ENCODE results near the gene NDUFS6. TPM values are rescaled to one million over a fixed set of nuclear protein-coding genes. Genes with fewer than 3 reads are reported as not detected.

The NDUFS6 gene
- total and polyA plus RNA-seq, 7 experiments from 2014 or later: 14.2 to 61.7 (median 17.5) TPM

- ChIA-PET POLR2A (no interaction called here), CTCF (no interaction called here)
- H3K4me3 Mint-ChIP-seq: no peak overlapping the region
- ATAC-seq: no peak
- peaks cover 0 to 7% (median 0%) of the 10 kb centered on the region in 5 donors for H3K36me3 Mint-ChIP-seq
- H3K9me3 ChIP-seq (ENCODE audit: control insufficient read depth in 2 of 3, low read length in 3 of 3): peaks cover 0 to 6% (median 0%) of the 10 kb centered on the region in 3 experiments
- intact Hi-C loops (cut with micrococcal nuclease): no loop called here
- H3K27ac Mint-ChIP-seq: no peak overlapping the region
- H3K4me3 ChIP-seq (ENCODE audit: low read length): no peak overlapping the region
- DNase-seq: peak in 2 of 9 donors; percentile 5 to 16
- H3K27me3 Mint-ChIP-seq: peaks cover 6 to 31% (median 17%) of the 10 kb centered on the region in 5 donors
- H3K9me3 Mint-ChIP-seq: peaks cover 0 to 18% (median 7%) of the 10 kb centered on the region in 11 donors
- H3K27me3 ChIP-seq (ENCODE audit: control insufficient read depth in 2 of 2, insufficient read depth in 2 of 2, low read length in 2 of 2): no peaks in the 10 kb centered on the region
- H3K4me1 Mint-ChIP-seq: peaks cover 0 to 2% (median 0%) of the 10 kb centered on the region in 7 donors
- no peaks in the 10 kb centered on the region for H3K36me3 ChIP-seq (ENCODE audit: control insufficient read depth in 2 of 3, insufficient read depth in 3 of 3, low read length in 3 of 3)
- H3K4me1 ChIP-seq (ENCODE audit: control insufficient read depth in 2 of 2, insufficient read depth in 2 of 2, low read length in 2 of 2): no peaks in the 10 kb centered on the region
- no peak overlapping the region for H3K27ac ChIP-seq (ENCODE audit: low read depth, low read length)
These were observed 40.4 kb upstream of the NDUFS6 start for GRCh38 chr5:1760656-1761452.

- CTCF ChIA-PET: no interaction called here
- peaks cover 0 to 18% (median 7%) of the 10 kb centered on the region in 11 donors for H3K9me3 Mint-ChIP-seq
- no peaks in the 10 kb centered on the region for H3K36me3 ChIP-seq (ENCODE audit: control insufficient read depth in 2 of 3, insufficient read depth in 3 of 3, low read length in 3 of 3)
- POLR2A ChIA-PET: no interaction called here
- H3K9me3 ChIP-seq (ENCODE audit: control insufficient read depth in 2 of 3, low read length in 3 of 3): peaks cover 0 to 6% (median 0%) of the 10 kb centered on the region in 3 experiments
- no peak overlapping the region for H3K27ac ChIP-seq (ENCODE audit: low read depth, low read length)
- peaks cover 0 to 4% (median 0%) of the 10 kb centered on the region in 7 donors for H3K4me1 Mint-ChIP-seq
- H3K27ac Mint-ChIP-seq: no peak overlapping the region
- DNase-seq (peak in 1 of 9 donors; percentile 7), ATAC-seq (no peak)
- intact Hi-C loops (cut with micrococcal nuclease): no loop called here
- no peaks in the 10 kb centered on the region for H3K27me3 ChIP-seq (ENCODE audit: control insufficient read depth in 2 of 2, insufficient read depth in 2 of 2, low read length in 2 of 2)
- H3K4me3 ChIP-seq (ENCODE audit: low read length): no peak overlapping the region
- H3K4me3 Mint-ChIP-seq: no peak overlapping the region
- H3K27me3 Mint-ChIP-seq: peaks cover 6 to 31% (median 17%) of the 10 kb centered on the region in 5 donors
- H3K36me3 Mint-ChIP-seq: peaks cover 0 to 7% (median 0%) of the 10 kb centered on the region in 5 donors
- H3K4me1 ChIP-seq (ENCODE audit: control insufficient read depth in 2 of 2, insufficient read depth in 2 of 2, low read length in 2 of 2): no peaks in the 10 kb centered on the region
These were observed 39.8 kb upstream of the NDUFS6 start for GRCh38 chr5:1761453-1761755.

GRCh38 chr5:1762121-1762882, 38.9 kb upstream of the NDUFS6 start:
- intact Hi-C loops (cut with micrococcal nuclease): no loop called here
- no peaks in the 10 kb centered on the region for H3K4me1 ChIP-seq (ENCODE audit: control insufficient read depth in 2 of 2, insufficient read depth in 2 of 2, low read length in 2 of 2)
- Mint-ChIP-seq H3K9me3 (peaks cover 0 to 14% (median 7%) of the 10 kb centered on the region in 11 donors), H3K36me3 (peaks cover 0 to 7% (median 0%) of the 10 kb centered on the region in 5 donors), H3K27ac (no peak overlapping the region), H3K4me1 (peaks cover 0 to 4% (median 0%) of the 10 kb centered on the region in 7 donors), H3K27me3 (peaks cover 6 to 28% (median 17%) of the 10 kb centered on the region in 5 donors), H3K4me3 (no peak overlapping the region)
- no peaks in the 10 kb centered on the region for H3K36me3 ChIP-seq (ENCODE audit: control insufficient read depth in 2 of 3, insufficient read depth in 3 of 3, low read length in 3 of 3)
- peaks cover 0 to 6% (median 0%) of the 10 kb centered on the region in 3 experiments for H3K9me3 ChIP-seq (ENCODE audit: control insufficient read depth in 2 of 3, low read length in 3 of 3)
- ATAC-seq (no peak), DNase-seq (peak in 1 of 9 donors; percentile 8)
- ChIA-PET POLR2A (no interaction called here), CTCF (no interaction called here)
- H3K27ac ChIP-seq (ENCODE audit: low read depth, low read length): no peak overlapping the region
- H3K4me3 ChIP-seq (ENCODE audit: low read length): no peak overlapping the region
- no peaks in the 10 kb centered on the region for H3K27me3 ChIP-seq (ENCODE audit: control insufficient read depth in 2 of 2, insufficient read depth in 2 of 2, low read length in 2 of 2)

DNA sequence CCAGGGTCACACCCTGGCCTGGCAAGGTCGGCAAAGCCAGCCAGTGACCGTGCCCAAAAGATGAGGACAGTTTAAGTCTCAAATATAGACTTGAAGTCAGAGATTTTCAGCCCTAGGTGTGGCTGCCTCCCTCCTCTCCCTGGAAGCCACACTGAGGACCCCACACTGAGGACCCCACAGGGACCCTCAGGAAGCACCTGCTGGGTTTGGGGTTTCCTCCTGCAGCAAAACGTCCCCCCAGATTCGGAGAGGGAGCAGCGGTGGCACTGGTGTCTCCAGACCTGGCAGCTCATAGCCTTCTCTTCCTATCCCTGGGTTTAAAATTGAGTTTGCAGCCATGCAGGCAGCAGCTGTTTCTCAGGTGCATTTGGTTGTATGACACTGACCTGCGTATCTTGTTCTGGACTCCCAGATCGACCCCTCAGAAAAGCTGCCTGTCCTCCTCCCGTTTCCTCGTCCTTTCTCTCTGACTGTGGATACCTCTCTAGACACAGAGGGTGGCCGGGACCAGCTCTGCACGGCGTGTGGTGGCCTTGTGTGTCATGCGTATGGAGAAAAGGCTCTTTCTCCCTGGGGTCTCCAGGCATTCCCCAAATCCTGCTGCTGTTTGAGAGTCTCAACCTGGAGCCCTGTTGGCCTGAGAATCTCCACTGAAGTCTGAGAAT, 38.2 kb upstream of the NDUFS6 start:
- Histone ChIP-seq H3K36me3 (ENCODE audit: control insufficient read depth in 2 of 3, insufficient read depth in 3 of 3, low read length in 3 of 3) (no peaks in the 10 kb centered on the region), H3K27me3 (ENCODE audit: control insufficient read depth in 2 of 2, insufficient read depth in 2 of 2, low read length in 2 of 2) (no peaks in the 10 kb centered on the region), H3K4me3 (ENCODE audit: low read length) (no peak overlapping the region), H3K4me1 (ENCODE audit: control insufficient read depth in 2 of 2, insufficient read depth in 2 of 2, low read length in 2 of 2) (no peaks in the 10 kb centered on the region), H3K27ac (ENCODE audit: low read depth, low read length) (no peak overlapping the region), H3K9me3 (ENCODE audit: control insufficient read depth in 2 of 3, low read length in 3 of 3) (peaks cover 0 to 6% (median 0%) of the 10 kb centered on the region in 3 experiments)
- CTCF ChIA-PET: no interaction called here
- Mint-ChIP-seq H3K27ac (no peak overlapping the region), H3K36me3 (peaks cover 0 to 7% (median 0%) of the 10 kb centered on the region in 5 donors), H3K4me1 (peaks cover 0 to 4% (median 0%) of the 10 kb centered on the region in 7 donors), H3K4me3 (no peak overlapping the region), H3K27me3 (peaks cover 6 to 25% (median 17%) of the 10 kb centered on the region in 5 donors), H3K9me3 (peaks cover 0 to 10% (median 6%) of the 10 kb centered on the region in 11 donors)
- DNase-seq (peak in 1 of 9 donors; percentile 11), ATAC-seq (no peak)
- POLR2A ChIA-PET: no interaction called here
- intact Hi-C loops (cut with micrococcal nuclease): loop anchor here (1.0 kb wide), 3 partner anchors 36 to 254 kb away; partner anchors contain the start of genes MRPL36 (in 1 of the 2) and NDUFS6 (in 1 of the 2)

DNA sequence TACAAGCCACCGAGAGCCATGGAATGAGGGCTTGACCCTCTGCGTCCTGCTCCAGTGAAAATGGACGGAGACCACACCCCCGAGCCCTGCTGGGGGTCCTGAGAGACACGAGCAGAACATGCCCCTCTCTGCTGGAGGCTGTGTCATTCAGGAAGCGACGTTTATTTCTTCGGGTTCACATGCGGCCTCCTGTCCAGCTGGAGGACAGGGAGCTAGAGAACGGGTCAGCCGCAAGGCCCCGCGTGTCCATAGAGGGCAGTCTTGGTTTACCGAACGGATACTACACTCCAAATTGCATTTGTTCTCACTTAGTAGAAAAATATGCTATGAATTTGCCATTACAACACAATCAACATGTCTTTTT, 37.7 kb upstream of the NDUFS6 start:
- peaks cover 0 to 3% (median 0%) of the 10 kb centered on the region in 5 donors for H3K36me3 Mint-ChIP-seq
- Histone ChIP-seq H3K4me1 (ENCODE audit: control insufficient read depth in 2 of 2, insufficient read depth in 2 of 2, low read length in 2 of 2) (no peaks in the 10 kb centered on the region), H3K36me3 (ENCODE audit: control insufficient read depth in 2 of 3, insufficient read depth in 3 of 3, low read length in 3 of 3) (no peaks in the 10 kb centered on the region), H3K27me3 (ENCODE audit: control insufficient read depth in 2 of 2, insufficient read depth in 2 of 2, low read length in 2 of 2) (no peaks in the 10 kb centered on the region), H3K9me3 (ENCODE audit: control insufficient read depth in 2 of 3, low read length in 3 of 3) (peaks cover 0 to 3% (median 0%) of the 10 kb centered on the region in 3 experiments), H3K4me3 (ENCODE audit: low read length) (no peak overlapping the region), H3K27ac (ENCODE audit: low read depth, low read length) (no peak overlapping the region)
- peaks cover 6 to 25% (median 12%) of the 10 kb centered on the region in 5 donors for H3K27me3 Mint-ChIP-seq
- intact Hi-C loops (cut with micrococcal nuclease): loop anchor here (1.0 kb wide), 3 partner anchors 36 to 254 kb away; partner anchors contain the start of genes MRPL36 (in 1 of the 2) and NDUFS6 (in 1 of the 2)
- no peak overlapping the region for H3K27ac Mint-ChIP-seq
- H3K4me1 Mint-ChIP-seq: peaks cover 0 to 4% (median 0%) of the 10 kb centered on the region in 7 donors
- DNase-seq (peak in 6 of 9 donors; percentile 4 to 39 (median 22)), ATAC-seq (no peak)
- ChIA-PET CTCF (interaction anchor here (0.8 kb wide), 1 partner anchor 59 kb away, joined by 4 read pairs; no protein-coding TSS in a partner anchor), POLR2A (interaction anchor here (1.5 kb wide), 1 partner anchor 37 kb away, joined by 4 read pairs; the partner anchor contains the start of gene NDUFS6)
- H3K4me3 Mint-ChIP-seq: no peak overlapping the region
- H3K9me3 Mint-ChIP-seq: peaks cover 0 to 5% (median 2%) of the 10 kb centered on the region in 11 donors

Measured in naive thymus-derived CD4-positive, alpha-beta T cell (primary cell).